Spinal cord (tissue), 10 donors: ENCODE results near the gene SAP30L. TPM values are rescaled to one million over a fixed set of nuclear protein-coding genes. Genes with fewer than 3 reads are reported as not detected.

Experiments used
- DNase-seq, 6 donors: peaks; one replicate each; pipeline versions ENCODE4 v3.0.0 to v3.0.0-alpha.2; 2013 to 2015; ENCODE audit warnings: low spot score in 6 of 6, low read depth in 4 of 6
- H3K27ac ChIP-seq: one replicate; pipeline ENCODE4 v1.5.1; 2013; ENCODE audit warnings: low read depth, low read length, control low read depth
- H3K27me3 ChIP-seq: one replicate; pipeline ENCODE4 v1.6.1; 2013; ENCODE audit warnings: low read length; ENCODE audit not compliant: control insufficient read depth, insufficient read depth
- H3K36me3 ChIP-seq: one replicate; pipeline ENCODE4 v1.6.1; 2013; ENCODE audit warnings: low read length; ENCODE audit not compliant: control insufficient read depth, insufficient read depth
- H3K4me1 ChIP-seq: one replicate; pipeline ENCODE4 v1.6.1; 2013; ENCODE audit warnings: low read length; ENCODE audit not compliant: control insufficient read depth, insufficient read depth
- H3K4me3 ChIP-seq: one replicate; pipeline ENCODE4 v1.5.1; 2013; ENCODE audit warnings: low read depth, low read length, control low read depth
- H3K9me3 ChIP-seq: one replicate; pipeline ENCODE4 v1.6.1; 2013; ENCODE audit warnings: low read length; ENCODE audit not compliant: control insufficient read depth, insufficient read depth
- WGBS: methylation state at CpG from one replicate; pipeline ENCODE4 v1.1.5; 2013; ENCODE audit warnings: missing lambda C conversion rate; ENCODE audit not compliant: insufficient coverage; 5-methylcytosine and 5-hydroxymethylcytosine counted together
- polyA plus RNA-seq, 2 donors: library from polyadenylated mRNA; unstranded; fragments of 120-200 nt; gene quantifications; one replicate each; pipeline ENCODE4 v1.2.1, GENCODE V29; 2013; ENCODE audit not compliant: insufficient read length in 2 of 2
- total RNA-seq, 2 donors: library from RNA; depleted of rRNA in 1 of 2; stranded (reverse); fragments of 120-200 nt in 1 of 2; fragments of >200 nt in 1 of 2; gene quantifications; one replicate each; pipeline versions ENCODE4 v1.2.3 to v1.2.4, GENCODE V29; 2013 to 2014
- donor health status: healthy.

SAP30L gene
- total and polyA plus RNA-seq, 4 donors = 29.0 to 39.3 (median 32.9) TPM

DNA sequence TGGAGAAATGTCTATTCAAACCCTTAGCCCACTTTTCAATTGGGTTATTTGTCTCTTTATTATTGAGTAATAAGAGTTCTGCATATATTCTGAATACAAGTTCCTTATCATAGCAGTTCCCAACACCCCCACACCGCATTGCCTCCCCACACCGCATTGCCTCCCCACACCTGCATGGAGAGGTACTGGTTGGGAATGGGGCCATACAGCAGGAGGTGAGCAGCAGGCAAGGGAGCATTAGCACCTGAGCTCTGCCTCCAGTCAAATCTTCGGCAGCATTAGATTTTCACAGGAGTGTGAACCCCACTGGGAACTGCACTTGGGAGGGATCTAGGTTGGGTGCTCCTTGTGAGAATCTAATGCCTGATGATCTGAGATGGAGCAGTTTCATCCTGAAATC, 10.6 kb upstream of the SAP30L start:
- no CpG with 5 or more reads among the region's 3 CpGs for WGBS

DNA sequence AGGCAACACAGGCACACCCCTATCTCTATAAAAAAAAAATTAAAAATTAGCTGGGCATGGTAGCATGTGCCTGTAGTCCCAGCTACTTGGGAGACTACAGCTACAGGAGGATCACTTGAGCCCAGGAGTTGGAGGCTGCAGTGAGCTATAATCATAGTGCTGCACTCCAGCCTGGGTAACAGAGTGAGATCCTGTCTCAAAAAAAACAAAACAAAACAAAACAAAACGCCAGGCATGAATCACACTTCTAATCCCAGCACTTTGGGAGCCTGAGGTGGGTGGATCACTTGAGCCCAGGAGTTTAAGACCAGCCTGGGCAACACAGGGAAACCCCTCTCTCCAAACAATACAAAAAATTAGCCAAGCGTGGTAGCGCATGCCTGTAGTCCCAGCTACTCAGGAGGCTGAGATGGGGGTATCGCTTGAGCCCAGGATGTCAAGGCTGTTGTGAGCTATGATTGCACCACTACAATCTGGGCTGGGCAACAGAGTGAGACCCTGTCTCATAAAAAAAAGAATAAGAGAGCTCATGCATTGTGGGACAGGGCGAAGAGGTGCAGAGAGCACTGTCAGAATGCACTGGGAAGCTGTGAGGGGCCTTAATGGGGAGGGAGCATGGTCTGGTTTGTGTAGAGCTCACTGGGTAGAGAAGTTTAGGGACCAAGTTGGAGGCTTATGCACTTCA, 8.4 kb upstream of the SAP30L start:
- no peaks in the 10 kb centered on the region for H3K9me3 ChIP-seq
- H3K27me3 ChIP-seq = no peaks in the 10 kb centered on the region
- no peak overlapping the region for H3K27ac ChIP-seq
- no peak for DNase-seq
- no peaks in the 10 kb centered on the region for H3K4me1 ChIP-seq
- no peak overlapping the region for H3K4me3 ChIP-seq
- WGBS = 97% methylated on average over 3 of the region's 5 CpGs
- H3K36me3 ChIP-seq = peaks cover 8% of the 10 kb centered on the region

More for the DNA sequence above, 10.6 kb upstream of the SAP30L start:
- Histone ChIP-seq H3K27me3 (no peaks in the 10 kb centered on the region), H3K4me3 (no peak overlapping the region), H3K36me3 (peaks cover 8% of the 10 kb centered on the region), H3K27ac (no peak overlapping the region), H3K4me1 (peaks cover 6% of the 10 kb centered on the region), H3K9me3 (no peaks in the 10 kb centered on the region)
- DNase-seq = no peak

DNA sequence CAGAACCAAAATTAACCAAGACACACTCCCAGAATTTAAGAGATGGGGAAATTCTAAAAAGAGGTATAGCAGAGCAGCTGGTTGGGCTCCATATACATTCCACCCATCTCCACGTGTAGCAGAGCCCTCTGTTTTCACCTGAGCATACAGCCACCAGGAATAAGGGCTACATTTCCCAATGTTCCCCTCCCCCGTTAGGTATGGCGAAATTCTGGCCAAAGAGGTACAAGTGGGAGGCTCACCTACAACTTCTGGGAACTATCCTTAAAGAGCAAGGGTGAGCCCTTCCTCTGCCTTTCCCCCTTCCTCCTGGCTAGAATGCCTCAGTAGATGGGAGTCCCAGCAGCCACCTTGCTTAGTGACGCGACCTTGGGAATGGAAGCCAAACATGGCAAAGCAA, 5.3 kb upstream of the SAP30L start:
- Histone ChIP-seq H3K9me3 (no peaks in the 10 kb centered on the region), H3K4me3 (no peak overlapping the region), H3K27me3 (no peaks in the 10 kb centered on the region), H3K36me3 (peaks cover 8% of the 10 kb centered on the region), H3K4me1 (peaks cover 8% of the 10 kb centered on the region), H3K27ac (no peak overlapping the region)
- DNase-seq = no peak
- WGBS = 97% methylated on average over 5 of the region's 5 CpGs

GRCh38 chr5:154442801-154443200, 3.0 kb upstream of the SAP30L start:
- H3K27me3 ChIP-seq = no peaks in the 10 kb centered on the region
- DNase-seq = no peak
- H3K4me3 ChIP-seq = no peak overlapping the region
- H3K27ac ChIP-seq = no peak overlapping the region
- peaks cover 4% of the 10 kb centered on the region for H3K36me3 ChIP-seq
- H3K4me1 ChIP-seq = peaks cover 12% of the 10 kb centered on the region
- no peaks in the 10 kb centered on the region for H3K9me3 ChIP-seq
- WGBS = no CpG with 5 or more reads among the region's 1 CpG

- peak overlapping the region; percentile 50 for H3K27ac ChIP-seq
- WGBS = 2% methylated on average over 29 of the region's 30 CpGs
- H3K9me3 ChIP-seq = no peaks in the 10 kb centered on the region
- peak in 1 of 6 donors; percentile 8 for DNase-seq
- H3K27me3 ChIP-seq = no peaks in the 10 kb centered on the region
- peak overlapping the region; percentile 64 for H3K4me3 ChIP-seq
- no peaks in the 10 kb centered on the region for H3K36me3 ChIP-seq
- peaks cover 16% of the 10 kb centered on the region for H3K4me1 ChIP-seq
Observed at GRCh38 chr5:154444556-154445421, 1.0 kb upstream of the SAP30L start.

DNA sequence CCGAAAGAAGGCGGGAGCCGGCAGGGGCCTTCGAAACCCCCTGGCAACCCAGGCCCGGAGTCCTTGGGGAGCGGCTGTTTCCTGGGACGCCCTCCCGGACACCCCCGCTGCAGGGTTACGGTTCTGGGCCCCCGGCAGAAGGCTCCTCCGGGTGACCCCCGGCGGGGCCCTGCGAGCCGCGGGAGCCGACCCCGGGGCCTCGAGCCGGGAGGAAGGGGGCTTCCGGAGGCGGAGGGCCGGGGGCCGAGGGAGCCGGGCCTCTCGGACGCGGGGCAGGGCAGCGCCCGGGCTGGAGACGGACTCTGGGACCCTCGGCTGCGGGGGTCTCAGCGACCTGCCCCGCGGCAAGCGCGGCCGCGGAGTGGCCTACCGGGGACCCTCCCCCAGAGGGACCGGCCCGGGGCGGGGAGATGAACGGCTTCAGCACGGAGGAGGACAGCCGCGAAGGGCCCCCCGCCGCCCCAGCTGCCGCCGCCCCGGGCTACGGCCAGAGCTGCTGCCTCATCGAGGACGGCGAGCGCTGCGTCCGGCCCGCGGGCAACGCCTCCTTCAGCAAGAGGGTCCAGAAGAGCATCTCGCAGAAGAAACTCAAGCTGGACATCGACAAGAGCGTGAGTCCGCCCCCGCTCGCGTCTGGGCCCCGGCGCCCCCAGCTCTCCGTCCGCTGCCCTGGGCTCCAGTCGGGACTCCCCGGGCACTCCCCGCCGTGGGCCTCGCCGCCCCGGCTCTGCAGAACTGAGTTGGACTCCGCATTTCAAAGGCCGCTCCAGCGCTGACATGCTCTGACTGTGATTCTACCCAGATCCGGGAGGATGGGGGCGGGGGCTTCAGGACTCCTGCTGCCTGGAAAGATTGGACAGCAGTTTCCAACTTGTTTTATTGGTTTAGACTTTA, 645 bp downstream of the SAP30L start:
- WGBS = under 1% methylated on average over 87 of the region's 87 CpGs
- Histone ChIP-seq H3K4me3 (peak overlapping the region; percentile 60), H3K36me3 (no peaks in the 10 kb centered on the region), H3K4me1 (peaks cover 16% of the 10 kb centered on the region), H3K9me3 (no peaks in the 10 kb centered on the region), H3K27me3 (no peaks in the 10 kb centered on the region), H3K27ac (peak overlapping the region; percentile 69)
- DNase-seq = peak in 4 of 6 donors; percentile 41 to 78 (median 58)

DNA sequence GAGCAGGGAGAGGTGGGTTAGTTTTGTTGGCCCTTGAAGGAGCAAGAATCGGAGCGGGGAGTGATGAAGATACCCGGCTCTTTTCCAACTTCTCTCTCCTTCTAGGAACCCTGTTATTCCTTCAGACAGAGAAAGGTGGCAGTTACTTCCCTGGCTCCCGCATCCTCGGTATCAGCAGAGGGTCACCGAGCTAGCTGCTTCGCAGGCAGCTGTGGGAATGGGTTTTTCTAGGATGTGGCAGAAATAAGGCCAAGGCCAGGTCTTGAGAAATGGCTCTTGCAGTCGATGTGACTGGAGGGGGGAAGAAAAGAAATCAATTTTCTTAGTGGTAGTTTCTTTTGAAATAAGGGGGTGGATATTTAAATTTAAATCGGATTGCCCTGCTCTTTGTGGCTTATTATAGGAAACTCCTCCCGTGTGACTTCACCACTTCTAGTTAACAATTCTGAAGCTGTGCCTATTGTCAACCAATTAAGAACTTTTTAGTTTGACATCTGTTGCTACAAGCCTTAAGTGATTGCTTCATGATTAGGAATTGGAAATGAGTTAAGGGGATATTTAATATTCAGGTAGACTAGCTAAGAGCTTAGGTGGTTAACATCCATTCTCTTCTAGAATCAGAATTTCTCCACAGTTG, 1.4 kb downstream of the SAP30L start:
- Histone ChIP-seq H3K27ac (peak overlapping the region; percentile 69), H3K4me1 (peaks cover 16% of the 10 kb centered on the region), H3K36me3 (no peaks in the 10 kb centered on the region), H3K9me3 (no peaks in the 10 kb centered on the region), H3K4me3 (peak overlapping the region; percentile 60), H3K27me3 (no peaks in the 10 kb centered on the region)
- 0% methylated on average over 4 of the region's 10 CpGs for WGBS
- DNase-seq = no peak

GRCh38 chr5:154449786-154450185, 4.0 kb downstream of the SAP30L start:
- peaks cover 15% of the 10 kb centered on the region for H3K36me3 ChIP-seq
- H3K4me1 ChIP-seq = peaks cover 13% of the 10 kb centered on the region
- no CpG with 5 or more reads among the region's 2 CpGs for WGBS
- H3K27me3 ChIP-seq = no peaks in the 10 kb centered on the region
- H3K9me3 ChIP-seq = no peaks in the 10 kb centered on the region
- H3K4me3 ChIP-seq = no peak overlapping the region
- no peak for DNase-seq
- H3K27ac ChIP-seq = no peak overlapping the region

DNA sequence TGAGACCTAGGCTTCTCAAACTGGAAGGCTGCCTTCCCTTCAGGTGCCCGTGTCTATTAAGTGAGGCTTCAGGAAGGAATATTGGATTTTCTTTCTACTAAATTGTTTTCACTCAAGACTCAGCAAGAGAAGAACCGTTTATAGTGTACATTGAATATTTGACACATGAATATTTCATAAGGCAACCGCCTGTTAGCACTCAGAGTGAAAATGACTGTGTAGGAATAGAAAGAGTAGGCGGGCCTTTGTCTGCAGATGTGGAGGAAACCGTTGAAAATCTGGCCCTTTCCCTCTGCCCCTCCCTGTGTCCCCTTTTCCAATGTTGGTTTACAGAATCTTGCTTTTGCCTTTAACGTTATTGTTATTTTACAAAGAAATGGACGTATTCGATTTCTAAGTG, 6.2 kb downstream of the SAP30L start:
- no peak overlapping the region for H3K4me3 ChIP-seq
- H3K27me3 ChIP-seq = no peaks in the 10 kb centered on the region
- H3K36me3 ChIP-seq = peaks cover 24% of the 10 kb centered on the region
- H3K4me1 ChIP-seq = peaks cover 7% of the 10 kb centered on the region
- H3K27ac ChIP-seq = no peak overlapping the region
- no CpG with 5 or more reads among the region's 8 CpGs for WGBS
- DNase-seq = no peak
- no peaks in the 10 kb centered on the region for H3K9me3 ChIP-seq
